Fibroblast of skin of abdomen (primary cell): Measurements from ENCODE around the gene BRWD1.
"Not testable (repeated sequence)": the region's sequence is repeated elsewhere in the genome, so short reads cannot be mapped to it uniquely, and the experiment has no call there.

Source experiments
- DNase-seq: peaks from one replicate; pipeline ENCODE4 v3.0.0-alpha.2; 2013

Gene BRWD1

GRCh38 chr21:39281207-39281606 lies 32.2 kb downstream of the BRWD1 start:
- no peak for DNase-seq

GRCh38 chr21:39269620-39270019 lies 43.8 kb downstream of the BRWD1 start:
- no peak for DNase-seq

- DNase-seq: no peak
These were observed 47.8 kb downstream of the BRWD1 start for GRCh38 chr21:39265603-39266002.

GRCh38 chr21:39263372-39263771 lies 50.1 kb downstream of the BRWD1 start:
- peak; percentile 55 for DNase-seq

- DNase-seq: no peak
These were observed 55.2 kb downstream of the BRWD1 start for GRCh38 chr21:39258207-39258606.

- peak; percentile 2 for DNase-seq
These were observed 62.1 kb downstream of the BRWD1 start for GRCh38 chr21:39251326-39251725.

GRCh38 chr21:39238275-39238674 lies 75.2 kb downstream of the BRWD1 start:
- DNase-seq: peak; percentile 13

- DNase-seq: peak; percentile 17
These were observed 80.6 kb downstream of the BRWD1 start for GRCh38 chr21:39232861-39233291.

- no peak for DNase-seq
These were observed 88.5 kb downstream of the BRWD1 start for GRCh38 chr21:39224930-39225329.

GRCh38 chr21:39221997-39222486 lies 91.4 kb downstream of the BRWD1 start:
- no peak for DNase-seq

- DNase-seq: no peak
These were observed 92.0 kb downstream of the BRWD1 start for GRCh38 chr21:39221282-39221996.

- not testable (repeated sequence) for DNase-seq
These were observed 92.6 kb downstream of the BRWD1 start for GRCh38 chr21:39220875-39221274.

GRCh38 chr21:39220150-39220549 lies 93.3 kb downstream of the BRWD1 start:
- DNase-seq: no peak

GRCh38 chr21:39218082-39218409 lies 95.4 kb downstream of the BRWD1 start:
- no peak for DNase-seq

GRCh38 chr21:39217356-39218081 lies 95.9 kb downstream of the BRWD1 start:
- DNase-seq: no peak

- DNase-seq: no peak
These were observed 97.1 kb downstream of the BRWD1 start for GRCh38 chr21:39216290-39216689.

- no peak for DNase-seq
These were observed 98.4 kb downstream of the BRWD1 start for GRCh38 chr21:39215078-39215477.

GRCh38 chr21:39209334-39209688 lies 104.1 kb downstream of the BRWD1 start:
- DNase-seq: no peak

GRCh38 chr21:39208624-39209333 lies 104.7 kb downstream of the BRWD1 start:
- DNase-seq: no peak

- no peak for DNase-seq
These were observed 109.3 kb downstream of the BRWD1 start for GRCh38 chr21:39204134-39204533.

GRCh38 chr21:39198800-39199199 lies 114.6 kb downstream of the BRWD1 start:
- DNase-seq: no peak

- no peak for DNase-seq
These were observed 115.8 kb downstream of the BRWD1 start for GRCh38 chr21:39197448-39198233.

- DNase-seq: no peak
These were observed 116.6 kb downstream of the BRWD1 start for GRCh38 chr21:39196838-39197237.
